Vagina (tissue), 2 donors: ENCODE data around the gene FLACC1. TPM values are rescaled to one million over a fixed set of nuclear protein-coding genes. Genes with fewer than 3 reads are reported as not detected.

Experiments used
- DNase-seq, 2 donors: peaks; one replicate each; pipeline ENCODE4 v3.0.0-alpha.2; 2017; ENCODE audit errors: extremely low spot score in 2 of 2
- H3K27ac ChIP-seq: fragments of 200-600 bp; sonication (generic); one replicate; pipeline ENCODE4 v1.5.1; 2019
- H3K27me3 ChIP-seq: fragments of 200-600 bp; sonication (generic); one replicate; pipeline ENCODE4 v1.5.1; 2019
- H3K36me3 ChIP-seq, 2 donors: fragments of 200-600 bp; sonication (generic); one replicate each; pipeline ENCODE4 v1.5.1; 2017 to 2019
- H3K4me1 ChIP-seq: fragments of 200-600 bp; sonication (generic); one replicate; pipeline ENCODE4 v1.5.1; 2019
- H3K4me3 ChIP-seq, 2 donors: fragments of 200-600 bp; sonication (generic); 1 replicate in 1 of 2; 2 replicates in 1 of 2; pipeline ENCODE4 v1.5.1; 2016 to 2019
- H3K9me3 ChIP-seq: fragments of 200-600 bp; sonication (generic); one replicate; pipeline ENCODE4 v1.5.1; 2019
- POLR2A ChIP-seq, 2 donors: fragments of 450-650 bp; IDR thresholded peaks; one replicate each; pipeline ENCODE4 v1.6.1; 2017; ENCODE audit warnings: antibody characterized with exemption in 2 of 2, mild to moderate bottlenecking in 2 of 2, moderate library complexity in 2 of 2
- POLR2AphosphoS5 ChIP-seq, 2 donors: sonication (generic); formaldehyde crosslinking; IDR thresholded peaks; one replicate each; pipeline ENCODE4 v1.9.0; 2017; ENCODE audit warnings: antibody characterized with exemption in 2 of 2, mild to moderate bottlenecking in 2 of 2, low read depth in 1 of 2; ENCODE audit not compliant: insufficient read depth in 1 of 2
- intact Hi-C: fragments of 100-400 bp; cut with DNase I; formaldehyde crosslinking; loops from one replicate; pipeline ENCODE4 v1.15.1; 2023
- total RNA-seq: library from RNA; depleted of rRNA; stranded (reverse); fragments of >200 nt; gene quantifications from one replicate; pipeline ENCODE4 v1.2.3, GENCODE V29; 2016
- TF ChIP-seq, protein P1 (sequence below), 3 experiments: fragments of 450-650 bp in 2 of 3; fragments of 200-600 bp in 1 of 3; sonication (generic) in 1 of 3; IDR thresholded peaks; one replicate each; pipeline ENCODE4 v1.5.1; 2017 to 2019; ENCODE audit warnings: antibody characterized with exemption in 3 of 3, mild to moderate bottlenecking in 2 of 3, moderate library complexity in 2 of 3

Gene FLACC1, protein sequence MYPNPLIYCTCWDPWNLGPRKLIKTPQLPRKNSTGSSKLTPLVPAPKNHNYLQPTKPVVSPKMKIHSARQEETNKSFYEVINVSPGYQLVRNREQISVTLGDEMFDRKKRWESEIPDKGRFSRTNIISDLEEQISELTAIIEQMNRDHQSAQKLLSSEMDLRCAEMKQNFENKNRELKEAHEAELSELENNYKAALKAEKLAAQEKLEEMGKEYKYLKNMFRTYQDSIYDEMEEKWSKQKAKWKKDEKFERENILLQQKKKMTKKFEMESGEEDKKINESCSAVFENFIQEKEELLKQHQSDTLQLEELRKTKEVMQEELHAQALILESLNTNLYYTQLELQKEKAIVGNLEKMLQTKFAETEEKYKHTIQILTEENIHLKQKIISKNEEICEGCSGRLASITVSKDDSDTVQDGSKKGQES
- total RNA-seq: 0.74 TPM

GRCh38 chr2:201357221-201357620 is at the start of gene FLACC1:
TSS of gene FLACC1 (minus strand) at chr2:201357345. CDS start at chr2:201351404, 5,941 bp downstream.
- Histone ChIP-seq H3K4me3 (no peak within 1 kb of the TSS), H3K36me3 (no peaks in the 10 kb centered on the region), H3K4me1 (no peaks in the 10 kb centered on the region), H3K27ac (peak within 1 kb of the TSS; percentile 2), H3K9me3 (no peaks in the 10 kb centered on the region), H3K27me3 (no peaks in the 10 kb centered on the region)
- TF ChIP-seq POLR2A (IDR thresholded peaks at IDR 0.05) (no peak), POLR2AphosphoS5 (IDR thresholded peaks at IDR 0.05; ENCODE audit: insufficient read depth in 1 of 2, low read depth in 1 of 2) (no peak)
- TF ChIP-seq, protein P1, sequence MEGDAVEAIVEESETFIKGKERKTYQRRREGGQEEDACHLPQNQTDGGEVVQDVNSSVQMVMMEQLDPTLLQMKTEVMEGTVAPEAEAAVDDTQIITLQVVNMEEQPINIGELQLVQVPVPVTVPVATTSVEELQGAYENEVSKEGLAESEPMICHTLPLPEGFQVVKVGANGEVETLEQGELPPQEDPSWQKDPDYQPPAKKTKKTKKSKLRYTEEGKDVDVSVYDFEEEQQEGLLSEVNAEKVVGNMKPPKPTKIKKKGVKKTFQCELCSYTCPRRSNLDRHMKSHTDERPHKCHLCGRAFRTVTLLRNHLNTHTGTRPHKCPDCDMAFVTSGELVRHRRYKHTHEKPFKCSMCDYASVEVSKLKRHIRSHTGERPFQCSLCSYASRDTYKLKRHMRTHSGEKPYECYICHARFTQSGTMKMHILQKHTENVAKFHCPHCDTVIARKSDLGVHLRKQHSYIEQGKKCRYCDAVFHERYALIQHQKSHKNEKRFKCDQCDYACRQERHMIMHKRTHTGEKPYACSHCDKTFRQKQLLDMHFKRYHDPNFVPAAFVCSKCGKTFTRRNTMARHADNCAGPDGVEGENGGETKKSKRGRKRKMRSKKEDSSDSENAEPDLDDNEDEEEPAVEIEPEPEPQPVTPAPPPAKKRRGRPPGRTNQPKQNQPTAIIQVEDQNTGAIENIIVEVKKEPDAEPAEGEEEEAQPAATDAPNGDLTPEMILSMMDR (IDR thresholded peaks at IDR 0.05): no peak
- intact Hi-C loops: no loop called here
- DNase-seq: no peak

DNA sequence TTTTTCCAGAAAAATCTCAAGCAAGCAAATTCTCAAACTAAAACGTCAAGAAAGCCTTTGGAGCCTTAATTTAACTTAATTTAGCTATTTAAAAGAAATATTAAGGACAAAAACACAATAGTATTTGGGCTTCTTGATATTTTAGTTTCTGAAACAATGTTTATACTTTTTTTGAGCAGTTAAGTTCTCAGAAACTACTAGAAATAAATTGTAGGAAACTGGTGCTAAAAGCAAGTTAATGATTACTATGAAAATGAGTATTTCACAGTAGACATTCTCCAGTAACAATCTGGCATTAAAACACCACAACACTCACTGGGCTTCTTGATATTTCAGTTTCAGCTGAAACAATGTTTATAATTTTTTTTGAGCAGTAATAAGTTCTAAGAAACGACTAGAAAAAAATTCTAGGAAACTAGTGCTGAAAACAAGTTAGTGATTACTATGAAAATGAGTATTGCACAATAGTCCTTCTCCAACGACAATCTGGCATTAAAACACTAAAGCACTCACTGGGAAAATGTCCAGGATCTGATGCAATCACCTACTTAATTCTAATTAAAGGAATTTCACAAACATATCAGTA is 49.0 kb upstream of the FLACC1 start:
- Histone ChIP-seq H3K4me3 (no peak overlapping the region), H3K4me1 (peaks cover 38% of the 10 kb centered on the region), H3K9me3 (no peaks in the 10 kb centered on the region), H3K36me3 (no peaks in the 10 kb centered on the region), H3K27ac (peak overlapping the region; percentile 73), H3K27me3 (no peaks in the 10 kb centered on the region)
- DNase-seq: no peak
- TF ChIP-seq POLR2AphosphoS5 (IDR thresholded peaks at IDR 0.05; ENCODE audit: insufficient read depth in 1 of 2, low read depth in 1 of 2) (peak; percentile 26 to 97), POLR2A (IDR thresholded peaks at IDR 0.05) (no peak)
- TF ChIP-seq, protein P1 (IDR thresholded peaks at IDR 0.05): no peak
- intact Hi-C loops: loop anchor here (5.0 kb wide), 1 partner anchor 46 kb away; the partner anchor contains the start of genes STRADB and TRAK2

DNA sequence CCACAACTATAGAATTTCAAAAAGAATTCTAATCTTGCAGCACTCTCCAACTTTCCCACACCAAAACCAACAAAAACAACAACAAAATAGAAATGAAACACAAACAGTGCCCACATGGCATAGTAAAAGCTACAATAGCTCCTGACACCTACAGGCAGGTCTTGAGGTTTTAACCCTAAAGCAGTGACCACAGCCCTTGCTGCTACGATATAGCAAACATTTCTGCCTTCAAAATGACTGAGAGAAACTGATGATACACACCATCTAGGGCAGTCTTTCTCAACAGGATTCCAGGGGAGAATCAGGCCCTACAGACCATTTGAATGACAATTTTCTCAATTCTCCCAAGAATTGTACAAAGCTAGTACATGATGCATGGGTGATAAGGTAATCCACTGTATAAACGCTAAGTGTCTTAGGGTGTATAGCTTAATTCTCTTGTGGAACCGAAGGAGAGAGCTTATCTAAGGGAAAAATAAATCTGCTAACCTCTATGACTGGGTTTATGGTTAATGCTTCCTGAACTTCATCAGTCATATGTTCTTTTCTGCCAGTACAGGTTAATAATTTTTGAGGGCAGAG is 47.6 kb upstream of the FLACC1 start:
- Histone ChIP-seq H3K36me3 (no peaks in the 10 kb centered on the region), H3K4me1 (peaks cover 38% of the 10 kb centered on the region), H3K27ac (peak overlapping the region; percentile 73), H3K4me3 (no peak overlapping the region), H3K27me3 (no peaks in the 10 kb centered on the region), H3K9me3 (no peaks in the 10 kb centered on the region)
- intact Hi-C loops: loop anchor here (5.0 kb wide), 1 partner anchor 48 kb away; the partner anchor contains the start of genes STRADB and TRAK2
- no peak for DNase-seq
- TF ChIP-seq, protein P1 (IDR thresholded peaks at IDR 0.05): no peak
- TF ChIP-seq POLR2A (IDR thresholded peaks at IDR 0.05): no peak
- no peak for TF ChIP-seq POLR2AphosphoS5 (IDR thresholded peaks at IDR 0.05; ENCODE audit: insufficient read depth in 1 of 2, low read depth in 1 of 2)

GRCh38 chr2:201403880-201404279 is 46.7 kb upstream of the FLACC1 start:
- intact Hi-C loops: no loop called here
- no peaks in the 10 kb centered on the region for H3K9me3 ChIP-seq
- H3K27me3 ChIP-seq: no peaks in the 10 kb centered on the region
- peaks cover 0 to 6% of the 10 kb centered on the region in 2 donors for H3K36me3 ChIP-seq
- no peak overlapping the region for H3K4me3 ChIP-seq
- H3K27ac ChIP-seq: no peak overlapping the region
- DNase-seq: no peak
- TF ChIP-seq POLR2AphosphoS5 (IDR thresholded peaks at IDR 0.05; ENCODE audit: insufficient read depth in 1 of 2, low read depth in 1 of 2) (peak in 1 of 2 donors; percentile 20), POLR2A (IDR thresholded peaks at IDR 0.05) (no peak)
- TF ChIP-seq, protein P1 (IDR thresholded peaks at IDR 0.05): no peak
- H3K4me1 ChIP-seq: peaks cover 38% of the 10 kb centered on the region
